ENCODE results near the gene PLCB2.

Gene PLCB2

GRCh38 chr15:40265875-40266274, 41.9 kb downstream of the PLCB2 start:
- DNase-seq: no peak

GRCh38 chr15:40265355-40265754, 42.4 kb downstream of the PLCB2 start:
- peak; percentile 23 for DNase-seq

- peak; percentile 22 for DNase-seq
Observed at GRCh38 chr15:40264321-40265153, 43.2 kb downstream of the PLCB2 start.

GRCh38 chr15:40263024-40263754, 44.5 kb downstream of the PLCB2 start:
- DNase-seq: no peak

- DNase-seq: peak; percentile 55
Observed at GRCh38 chr15:40259021-40259420, 48.7 kb downstream of the PLCB2 start.

- no peak for DNase-seq
Observed at GRCh38 chr15:40258544-40258943, 49.2 kb downstream of the PLCB2 start.

- no peak for DNase-seq
Observed at GRCh38 chr15:40257656-40258450, 49.9 kb downstream of the PLCB2 start.

GRCh38 chr15:40256638-40257235, 51.0 kb downstream of the PLCB2 start:
- no peak for DNase-seq

GRCh38 chr15:40255033-40255432, 52.7 kb downstream of the PLCB2 start:
- peak; percentile 14 for DNase-seq

GRCh38 chr15:40254452-40254851, 53.3 kb downstream of the PLCB2 start:
- DNase-seq: no peak

GRCh38 chr15:40253167-40253790, 54.5 kb downstream of the PLCB2 start:
- no peak for DNase-seq

- DNase-seq: peak; percentile 71
Observed at GRCh38 chr15:40252438-40253166, 55.1 kb downstream of the PLCB2 start.

- DNase-seq: no peak
Observed at GRCh38 chr15:40252141-40252437, 55.6 kb downstream of the PLCB2 start.

GRCh38 chr15:40251486-40252140, 56.1 kb downstream of the PLCB2 start:
- DNase-seq: no peak

- no peak for DNase-seq
Observed at GRCh38 chr15:40250771-40251483, 56.8 kb downstream of the PLCB2 start.

- DNase-seq: no peak
Observed at GRCh38 chr15:40250304-40250656, 57.5 kb downstream of the PLCB2 start.

GRCh38 chr15:40249477-40250303, 58.0 kb downstream of the PLCB2 start:
- DNase-seq: no peak

- peak; percentile 55 for DNase-seq
Observed at GRCh38 chr15:40248006-40248783, 59.5 kb downstream of the PLCB2 start.

GRCh38 chr15:40247406-40247971, 60.2 kb downstream of the PLCB2 start:
- DNase-seq: no peak

Measured in NCI-H2171 treated with DMSO at 0.1 percent for 48 hours (cell line).